UCSD-AML1 (cell line): ENCODE measurements around the gene COLGALT1.
"Not testable (repeated sequence)": the region's sequence is repeated elsewhere in the genome, so short reads cannot be mapped to it uniquely, and the experiment has no call there.

Source experiments
- DNase-seq: peaks from one replicate; lab custom pipeline; 2025; ENCODE audit not compliant: unreplicated experiment; lab: John Stamatoyannopoulos, UW

The COLGALT1 gene

DNA sequence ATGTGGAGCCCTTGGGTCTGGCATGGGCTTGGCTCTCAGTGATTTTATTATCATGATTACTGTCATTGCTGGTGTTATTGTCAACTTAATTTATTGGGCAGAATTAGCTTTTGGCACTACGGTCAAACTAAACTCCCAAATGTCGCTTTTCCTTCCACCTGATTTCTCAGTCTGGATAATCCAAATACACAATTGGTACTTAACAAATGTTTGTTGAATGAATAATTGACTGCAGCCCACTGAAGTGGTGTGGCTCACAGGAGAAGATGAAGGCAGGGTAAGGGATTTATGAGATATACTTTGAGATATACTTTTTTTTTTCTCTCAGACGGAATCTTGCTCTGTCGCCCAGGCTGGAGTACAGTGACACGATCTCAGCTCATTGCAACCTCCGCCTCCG is 1.5 kb downstream of the COLGALT1 start:
- no peak for DNase-seq

DNA sequence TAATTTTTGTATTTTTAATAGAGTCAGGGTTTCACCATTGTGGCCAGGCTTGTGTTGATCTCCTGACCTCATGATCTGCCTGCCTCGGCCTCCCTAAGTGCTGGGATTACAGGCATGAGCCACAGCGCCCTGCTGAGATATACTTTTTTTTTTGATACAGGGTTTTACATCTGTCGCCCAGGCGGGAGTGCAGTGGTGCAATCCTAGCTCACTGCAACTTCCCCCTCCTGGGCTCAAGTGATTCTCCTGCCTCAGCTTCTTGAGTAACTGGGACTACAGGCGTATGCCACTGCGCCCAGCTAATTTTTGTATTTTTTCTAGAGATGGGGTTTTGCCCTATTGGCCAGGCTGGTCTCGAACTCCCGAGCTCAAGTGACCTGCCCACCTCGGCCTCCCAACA is 2.0 kb downstream of the COLGALT1 start:
- no peak for DNase-seq

- no peak for DNase-seq
Measured at GRCh38 chr19:17560205-17560595, 4.8 kb downstream of the COLGALT1 start.

DNA sequence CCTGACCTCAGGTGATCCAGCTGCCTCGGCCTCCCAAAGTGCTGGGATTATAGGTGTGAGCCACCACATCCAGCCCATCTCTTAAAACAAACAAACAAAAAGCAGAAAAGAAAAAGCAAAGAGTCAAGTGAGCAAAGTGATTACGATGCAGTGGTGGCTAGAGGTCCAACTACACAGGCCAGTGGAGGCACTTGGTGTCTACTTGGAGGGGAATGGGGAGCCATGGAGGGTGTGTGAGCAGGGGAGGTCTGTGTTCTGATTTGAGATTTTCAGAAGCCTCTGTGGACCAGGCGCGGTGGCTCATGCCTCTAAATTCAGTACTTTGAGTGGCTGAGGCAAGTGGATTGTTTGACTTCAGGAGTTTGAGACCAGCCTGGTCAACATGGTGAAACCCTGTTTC is 6.6 kb downstream of the COLGALT1 start:
- no peak for DNase-seq

GRCh38 chr19:17562561-17562960 is 7.1 kb downstream of the COLGALT1 start:
- DNase-seq = no peak

GRCh38 chr19:17564781-17565180 is 9.3 kb downstream of the COLGALT1 start:
- DNase-seq = no peak

DNA sequence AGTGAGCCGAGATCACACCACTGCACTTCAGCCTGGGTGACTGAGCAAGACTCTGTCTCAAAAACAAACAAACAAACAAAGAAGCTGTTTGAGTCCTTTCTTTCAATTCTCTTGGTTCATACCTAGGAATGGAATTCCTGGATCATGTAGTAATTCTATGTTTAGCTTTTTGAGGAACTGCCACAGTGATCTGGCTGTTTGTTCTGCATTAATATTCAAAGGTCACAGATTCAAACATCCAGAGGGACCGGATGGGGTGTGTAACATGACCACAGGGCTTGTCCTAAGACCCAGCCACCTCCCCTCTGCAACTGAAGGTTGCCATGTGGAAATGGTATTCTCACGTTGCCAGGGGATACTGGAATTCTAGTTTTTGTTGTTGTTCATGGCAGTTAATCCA is 10.2 kb downstream of the COLGALT1 start:
- no peak for DNase-seq

DNA sequence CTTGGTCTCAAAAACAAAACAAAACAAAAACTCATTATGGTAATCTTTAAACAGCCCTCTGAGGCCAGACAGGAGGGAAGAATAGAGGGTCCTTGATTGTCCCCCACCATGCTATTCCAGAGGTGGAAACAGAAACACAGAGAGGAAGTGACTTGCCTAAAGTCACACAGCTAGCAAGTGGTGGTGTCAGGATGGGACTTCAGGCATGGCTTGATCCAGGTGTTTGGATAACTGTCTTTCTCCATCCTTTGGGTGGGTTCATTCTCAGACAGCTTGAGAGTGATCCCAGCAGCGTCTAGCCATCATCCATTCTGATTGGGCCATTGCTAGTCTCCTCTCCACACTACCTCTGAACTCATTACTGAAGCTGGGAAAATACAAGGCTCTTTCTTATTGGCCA is 12.5 kb downstream of the COLGALT1 start:
- DNase-seq = no peak

GRCh38 chr19:17570291-17570690 is 14.8 kb downstream of the COLGALT1 start:
- DNase-seq = not testable (repeated sequence)

GRCh38 chr19:17570791-17571190 is 15.3 kb downstream of the COLGALT1 start:
- DNase-seq = no peak

DNA sequence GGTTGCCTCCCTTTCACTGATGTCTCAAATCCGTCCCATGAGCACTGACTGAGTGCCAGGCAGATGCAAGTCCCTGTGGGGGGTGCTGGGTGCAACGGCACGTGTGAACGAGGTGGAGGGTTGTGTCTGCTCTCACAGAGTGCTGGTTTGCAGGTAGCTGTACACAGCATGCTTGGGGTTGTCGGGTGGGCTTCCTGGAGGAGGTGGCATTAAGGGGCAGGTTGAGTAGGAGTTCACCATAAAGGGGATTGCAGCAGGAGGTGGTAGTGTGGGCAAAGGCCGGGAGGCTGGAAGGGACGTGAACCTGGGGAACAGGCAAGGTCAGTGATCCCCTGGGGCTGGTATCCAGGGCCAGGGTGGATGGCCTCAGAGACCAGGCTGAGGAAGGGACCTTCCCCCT is 17.2 kb downstream of the COLGALT1 start:
- no peak for DNase-seq

GRCh38 chr19:17575871-17576757 is 20.7 kb downstream of the COLGALT1 start:
- no peak for DNase-seq

- no peak for DNase-seq
Measured at GRCh38 chr19:17576758-17577456, 21.5 kb downstream of the COLGALT1 start.

DNA sequence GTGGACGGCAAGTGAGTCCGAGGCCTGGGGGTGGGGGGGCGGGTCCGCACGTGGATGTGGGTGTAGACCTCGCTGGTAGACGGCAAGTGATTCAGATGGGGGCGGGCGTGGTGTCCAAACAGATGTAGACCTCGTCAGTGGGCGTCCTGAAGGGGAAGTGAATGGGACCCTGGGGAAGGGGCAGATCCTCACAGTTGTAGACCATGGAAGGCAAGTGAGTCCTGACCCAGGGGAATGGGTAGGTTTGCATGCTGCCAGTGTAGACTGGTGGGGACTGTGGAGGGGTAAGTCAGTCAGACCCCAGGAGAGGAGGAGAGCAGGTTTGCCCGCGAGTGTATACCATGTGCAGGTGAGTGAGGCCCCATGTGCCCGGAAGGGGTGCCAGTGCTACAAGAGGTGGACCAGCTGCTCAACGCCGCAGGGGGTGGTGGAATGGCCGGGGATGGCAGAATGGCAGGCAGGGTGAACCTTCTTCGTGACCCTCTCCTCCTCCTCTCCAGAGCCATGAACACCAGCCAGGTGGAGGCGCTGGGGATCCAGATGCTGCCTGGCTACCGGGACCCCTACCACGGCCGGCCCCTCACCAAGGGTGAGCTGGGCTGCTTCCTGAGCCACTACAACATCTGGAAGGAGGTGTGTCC is 22.1 kb downstream of the COLGALT1 start:
- DNase-seq = no peak

- peak; percentile 46 for DNase-seq
Measured at GRCh38 chr19:17579661-17580244, 24.3 kb downstream of the COLGALT1 start.

- no peak for DNase-seq
Measured at GRCh38 chr19:17580470-17581144, 25.2 kb downstream of the COLGALT1 start.

- DNase-seq = no peak
Measured at GRCh38 chr19:17581211-17581874, 25.9 kb downstream of the COLGALT1 start.

DNA sequence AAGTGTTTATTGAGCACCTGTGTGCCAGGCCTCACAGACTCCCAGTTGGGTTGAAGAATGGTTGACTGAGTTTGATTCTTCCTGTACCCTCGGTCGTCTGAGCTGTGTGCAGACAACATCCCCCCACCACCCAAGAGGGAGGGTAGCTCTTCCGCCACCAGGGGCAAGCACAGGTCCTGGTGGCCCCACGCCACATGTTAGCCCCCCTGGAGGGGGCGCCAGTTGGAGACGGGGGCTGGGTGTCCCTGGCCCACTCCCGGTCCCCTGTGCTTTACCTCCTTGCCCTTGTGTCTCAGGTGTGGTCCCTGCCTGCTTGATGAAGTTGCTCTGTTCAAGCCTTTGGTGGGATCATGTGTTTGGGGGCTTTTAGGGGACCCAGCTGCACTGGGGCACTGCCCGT is 27.2 kb downstream of the COLGALT1 start:
- no peak for DNase-seq

DNA sequence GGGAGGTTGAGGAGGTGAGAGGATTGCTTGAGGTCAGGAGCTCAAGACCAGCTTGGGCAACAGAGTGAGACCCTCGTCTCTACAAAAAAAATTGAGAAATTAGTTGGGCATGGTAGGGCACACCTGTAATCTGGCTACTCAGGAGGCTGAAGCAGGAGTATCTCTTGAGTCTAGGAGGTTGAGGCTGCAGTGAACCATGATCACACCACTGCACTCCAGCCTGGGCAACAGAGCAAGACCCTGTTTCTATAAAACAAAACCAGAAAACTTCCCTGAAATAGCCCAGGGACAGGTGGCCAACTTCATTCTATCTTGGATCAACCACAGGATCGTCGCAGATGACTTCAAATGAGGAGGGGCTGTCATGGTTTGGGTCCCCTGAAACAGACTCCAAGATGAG is 28.7 kb downstream of the COLGALT1 start:
- DNase-seq = no peak

GRCh38 chr19:17585395-17585794 is 29.9 kb downstream of the COLGALT1 start:
- DNase-seq = not testable (repeated sequence)
